Femur (tissue), 1 donor: ENCODE measurements around the gene C1orf50.
"Not testable (repeated sequence)": the region's sequence is repeated elsewhere in the genome, so short reads cannot be mapped to it uniquely, and the experiment has no call there.

Source experiments
- DNase-seq: peaks from one replicate; pipeline ENCODE4 v3.0.0-alpha.2; 2017

C1orf50 gene

DNA sequence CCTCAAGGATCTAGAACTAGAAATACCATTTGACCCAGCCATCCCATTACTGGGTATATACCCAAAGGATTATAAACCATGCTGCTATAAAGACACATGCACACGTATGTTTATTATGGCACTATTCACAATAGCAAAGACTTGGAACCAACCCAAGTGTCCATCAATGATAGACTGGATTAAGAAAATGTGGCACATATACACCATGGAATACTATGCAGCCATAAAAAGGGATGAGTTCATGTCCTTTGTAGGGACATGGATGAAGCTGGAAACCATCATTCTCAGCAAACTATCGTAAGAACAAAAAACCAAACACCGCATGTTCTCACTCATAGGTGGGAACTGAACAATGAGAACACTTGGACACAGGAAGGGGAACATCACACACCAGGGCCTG lies 47.8 kb downstream of the C1orf50 start:
- DNase-seq = not testable (repeated sequence)

DNA sequence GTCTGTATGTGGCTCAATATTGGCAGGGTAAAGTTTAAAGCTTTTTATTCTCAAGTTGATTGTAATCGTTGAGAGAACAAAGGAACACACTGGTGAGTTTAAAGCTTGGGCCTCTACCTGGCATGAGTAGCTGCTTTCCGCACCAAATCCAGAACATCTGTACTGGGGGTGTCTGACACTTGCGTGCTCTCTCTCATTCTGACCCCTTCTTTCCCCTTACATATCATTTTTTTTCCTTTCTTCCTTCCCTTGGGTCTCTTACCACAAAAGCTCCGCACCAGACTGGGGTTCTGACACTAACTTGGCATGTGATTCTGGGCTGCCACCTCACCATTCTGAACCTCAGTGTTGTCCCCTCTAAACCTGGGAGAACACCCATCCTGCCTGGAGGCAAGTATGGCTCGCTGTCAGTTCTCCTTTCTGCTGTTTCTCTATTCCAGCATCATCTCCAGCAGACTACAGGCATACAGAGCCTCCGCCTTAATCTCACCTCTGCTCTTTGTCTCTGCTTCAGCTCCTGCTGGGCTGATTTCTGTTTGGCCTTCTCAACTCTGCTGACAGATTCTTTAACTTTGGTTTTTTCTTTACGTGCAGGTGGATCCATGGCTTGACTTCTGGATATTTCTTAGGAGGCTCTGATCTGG lies 49.0 kb downstream of the C1orf50 start:
- peak; percentile 33 for DNase-seq

DNA sequence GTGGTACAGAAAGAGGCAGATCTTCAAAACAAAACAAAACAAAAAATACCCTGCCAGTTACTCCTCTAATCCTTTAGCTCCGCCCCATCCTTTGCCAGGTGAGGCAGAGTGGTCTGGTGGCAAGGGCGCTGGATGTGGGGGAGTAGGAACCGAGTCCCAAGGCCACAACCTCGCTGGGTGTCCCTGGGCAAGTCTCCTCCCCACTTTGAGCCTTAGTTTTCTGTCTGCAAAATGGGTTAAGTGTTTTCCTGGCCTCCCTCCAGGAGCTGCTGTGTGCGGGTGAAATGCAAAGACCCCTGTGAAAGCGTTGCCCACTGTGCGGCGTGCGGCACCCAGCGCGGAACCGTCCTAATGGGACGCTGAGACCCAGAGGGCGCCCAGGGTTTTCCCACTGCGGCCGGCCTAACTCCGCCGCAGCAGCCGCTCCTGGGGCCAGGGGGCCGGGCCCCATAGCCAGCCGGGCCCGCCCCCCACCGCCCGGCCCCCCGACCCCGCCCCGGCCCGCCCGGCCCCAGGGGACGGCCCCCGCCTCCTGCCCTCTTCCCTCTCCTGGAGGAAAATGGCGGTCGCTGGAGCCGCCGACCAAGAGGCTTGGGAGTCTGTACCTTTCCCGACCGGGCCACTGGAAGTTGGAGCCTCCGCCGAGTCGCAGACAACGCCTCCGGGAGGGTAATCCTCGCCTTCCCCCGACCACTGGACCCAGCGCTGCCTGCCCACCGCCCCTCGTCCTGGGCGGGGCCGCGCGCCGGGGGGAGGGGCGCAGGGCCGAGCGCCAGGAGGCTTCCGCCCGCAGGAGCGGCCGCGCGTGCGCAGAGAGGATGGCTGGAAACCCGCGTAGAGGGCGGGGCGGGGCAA lies 49.8 kb downstream of the C1orf50 start, which contains the start of the genes ERMAP and SVBP:
Gene ERMAP (plus strand): TSS at position 538 of the 855 bp plus-strand sequence. CDS start 13,327 bp downstream, outside the sequence.
Gene SVBP (minus strand): TSS at position 813 of the 855 bp plus-strand sequence. CDS start 853 bp downstream, outside the sequence.
- peak; percentile 97 for DNase-seq

- no peak for DNase-seq
Observed at GRCh38 chr1:42817440-42817767, 50.4 kb downstream of the C1orf50 start.

DNA sequence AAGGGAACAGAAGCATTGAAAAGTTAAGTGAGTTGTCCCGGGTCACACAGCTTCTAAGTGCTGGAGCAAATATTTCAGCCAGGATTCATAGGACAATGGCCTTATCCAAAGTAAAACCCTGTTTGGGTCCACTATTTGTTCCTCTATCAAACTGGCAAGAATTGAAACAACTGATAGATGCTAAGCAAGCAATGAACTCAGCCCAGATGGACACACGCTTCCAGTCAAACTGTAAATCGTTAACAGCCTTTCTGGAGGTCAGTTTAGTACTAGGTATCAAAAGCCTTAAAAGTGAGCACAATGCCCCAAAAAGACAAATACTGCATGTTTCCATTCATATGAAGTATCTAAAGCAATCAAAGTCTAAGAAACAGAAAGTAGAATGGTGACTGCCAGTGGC lies 50.9 kb downstream of the C1orf50 start:
- DNase-seq = no peak

DNA sequence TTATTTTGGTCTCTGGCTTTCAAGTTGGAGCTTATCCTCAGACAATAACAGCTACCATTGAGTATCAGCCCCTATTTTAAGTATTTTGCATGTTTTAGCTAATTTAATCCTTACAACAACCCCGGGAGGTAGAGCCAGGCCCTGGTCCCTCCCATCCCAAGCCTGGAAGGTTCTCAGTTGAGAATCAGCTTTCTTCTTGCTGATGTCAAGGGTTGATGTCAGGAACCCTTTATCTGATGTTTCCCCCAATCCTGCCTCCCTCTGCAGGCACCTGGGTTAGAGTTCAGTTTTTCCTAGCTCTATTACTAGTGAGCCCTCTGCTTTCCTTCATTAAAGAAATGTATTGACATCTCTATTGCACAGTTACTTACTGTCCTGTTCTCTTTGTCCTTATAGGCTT lies 53.8 kb downstream of the C1orf50 start:
- DNase-seq = no peak

GRCh38 chr1:42821690-42822089 lies 54.6 kb downstream of the C1orf50 start:
- no peak for DNase-seq

DNA sequence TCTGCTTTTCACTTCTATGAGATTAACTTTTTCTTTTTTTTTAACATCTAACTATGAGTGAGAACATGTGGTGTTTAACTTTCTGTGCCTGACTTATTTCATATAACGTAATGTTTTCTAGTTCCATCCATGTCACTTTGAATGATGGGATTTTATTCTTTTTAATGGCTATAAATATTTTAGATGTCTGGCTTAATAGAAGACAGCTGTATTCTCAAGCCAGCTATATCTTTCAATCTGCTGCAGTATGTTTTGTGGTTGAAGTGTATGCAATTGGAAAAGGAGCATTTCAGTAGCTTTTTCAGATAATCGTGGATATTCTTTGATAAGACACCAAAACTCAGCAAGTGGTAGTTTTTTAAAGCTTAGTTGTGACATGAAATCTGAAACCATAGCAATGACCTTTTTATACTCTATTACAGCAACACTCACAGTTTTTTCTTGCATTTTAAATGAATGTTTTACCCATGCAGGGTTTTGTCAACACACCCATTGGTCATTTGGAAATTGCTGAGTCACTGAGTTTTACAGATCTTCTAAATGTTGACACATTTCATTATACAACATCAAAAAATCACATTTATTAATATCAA lies 55.8 kb downstream of the C1orf50 start:
- DNase-seq = no peak

DNA sequence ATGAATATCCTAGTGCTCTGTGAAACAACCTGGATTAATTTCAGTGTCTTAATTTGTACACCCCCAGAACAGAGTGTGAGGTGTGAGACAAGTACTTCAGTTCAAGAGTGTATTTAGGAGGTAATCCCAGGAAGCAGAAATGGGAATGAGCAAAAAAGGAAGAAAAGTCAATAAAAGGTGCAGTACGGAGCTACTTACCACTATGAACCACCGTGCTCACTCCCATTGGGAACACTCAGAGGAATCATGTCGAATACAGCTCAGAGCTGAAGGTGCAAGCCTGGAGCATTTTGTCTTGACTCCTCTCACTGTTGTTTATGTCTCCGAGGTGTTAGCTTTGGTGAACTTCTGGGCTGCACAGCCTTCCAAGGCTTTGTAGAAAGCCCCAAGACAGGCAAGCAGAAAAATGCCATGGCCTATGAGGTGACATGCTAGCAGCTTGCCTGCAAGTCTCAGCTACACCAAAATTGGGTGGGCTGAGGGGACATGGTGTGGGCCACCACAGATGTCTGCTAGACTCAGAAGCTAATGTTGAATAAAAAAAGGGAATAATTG lies 57.5 kb downstream of the C1orf50 start:
- DNase-seq = no peak

- DNase-seq = no peak
Observed at GRCh38 chr1:42825036-42825851, 58.2 kb downstream of the C1orf50 start.
